ENCODE results near the gene SRC.
A peak's percentile ranks its signal among the peaks of the same experiment; 100 is the strongest.

The SRC gene

DNA sequence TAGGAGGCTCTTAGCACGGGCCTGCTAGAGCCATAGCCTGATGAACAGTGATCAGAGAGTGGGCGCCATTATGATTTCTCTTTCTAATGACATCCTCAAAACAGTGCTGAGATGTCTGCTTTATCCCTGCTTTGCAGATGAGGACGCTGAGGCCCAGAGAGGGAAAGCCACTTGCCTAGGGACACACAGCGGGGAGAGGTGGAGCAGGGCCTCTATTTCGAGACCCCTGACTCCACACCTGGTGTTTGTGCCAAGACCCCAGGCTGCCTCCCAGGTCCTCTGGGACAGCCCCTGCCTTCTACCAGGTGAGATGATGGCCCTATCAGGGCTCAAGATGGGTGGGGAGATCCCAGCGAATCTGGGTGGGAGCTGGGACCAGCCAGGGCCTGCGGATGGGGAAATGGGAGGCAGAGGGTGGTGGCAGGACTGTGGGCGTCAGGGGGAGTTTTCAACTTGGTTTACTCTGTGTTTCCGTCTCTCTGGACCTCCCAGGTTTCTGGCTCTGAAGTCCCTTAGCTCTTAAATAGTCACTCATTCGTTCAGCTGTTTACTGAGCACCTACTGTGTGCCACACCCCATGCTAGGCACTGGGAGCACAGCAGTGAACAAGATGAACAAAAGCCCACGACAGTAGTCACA, 36.7 kb downstream of the SRC start:
- Histone ChIP-seq H3K4me3 (ENCODE audit: low read depth, low read length, poor library complexity, severe bottlenecking) (no peak overlapping the region), H3F3A (ENCODE audit: insufficient read depth, low read length) (no peaks in the 10 kb centered on the region), H3K9ac (ENCODE audit: low read length) (no peak overlapping the region), H3K4me2 (ENCODE audit: low read length) (no peak overlapping the region), H3K36me3 (ENCODE audit: insufficient read depth, low read length) (no peaks in the 10 kb centered on the region), H4K20me1 (ENCODE audit: insufficient read depth, low read length) (no peaks in the 10 kb centered on the region), H3K9me2 (ENCODE audit: low read depth, low read length) (no peaks in the 10 kb centered on the region), H3K9me3 (ENCODE audit: low read length) (no peaks in the 10 kb centered on the region), H2AFZ (ENCODE audit: low read length) (no peak overlapping the region), H3K27me3 (ENCODE audit: insufficient read depth, low read length) (peaks cover 3% of the 10 kb centered on the region; the same call in 1 of the 2 replicates), H3K4me1 (ENCODE audit: insufficient read depth, low read length, severe bottlenecking) (peaks cover 7% of the 10 kb centered on the region), H3K27ac (ENCODE audit: low read depth, low read length, poor library complexity, severe bottlenecking) (no peak overlapping the region), H3K79me2 (ENCODE audit: insufficient read depth, low read length) (no peaks in the 10 kb centered on the region)
- TF ChIP-seq EZH2 (IDR thresholded peaks at IDR 0.05; ENCODE audit: borderline replicate concordance, low read length): no peak
- TF ChIP-seq, protein P1, sequence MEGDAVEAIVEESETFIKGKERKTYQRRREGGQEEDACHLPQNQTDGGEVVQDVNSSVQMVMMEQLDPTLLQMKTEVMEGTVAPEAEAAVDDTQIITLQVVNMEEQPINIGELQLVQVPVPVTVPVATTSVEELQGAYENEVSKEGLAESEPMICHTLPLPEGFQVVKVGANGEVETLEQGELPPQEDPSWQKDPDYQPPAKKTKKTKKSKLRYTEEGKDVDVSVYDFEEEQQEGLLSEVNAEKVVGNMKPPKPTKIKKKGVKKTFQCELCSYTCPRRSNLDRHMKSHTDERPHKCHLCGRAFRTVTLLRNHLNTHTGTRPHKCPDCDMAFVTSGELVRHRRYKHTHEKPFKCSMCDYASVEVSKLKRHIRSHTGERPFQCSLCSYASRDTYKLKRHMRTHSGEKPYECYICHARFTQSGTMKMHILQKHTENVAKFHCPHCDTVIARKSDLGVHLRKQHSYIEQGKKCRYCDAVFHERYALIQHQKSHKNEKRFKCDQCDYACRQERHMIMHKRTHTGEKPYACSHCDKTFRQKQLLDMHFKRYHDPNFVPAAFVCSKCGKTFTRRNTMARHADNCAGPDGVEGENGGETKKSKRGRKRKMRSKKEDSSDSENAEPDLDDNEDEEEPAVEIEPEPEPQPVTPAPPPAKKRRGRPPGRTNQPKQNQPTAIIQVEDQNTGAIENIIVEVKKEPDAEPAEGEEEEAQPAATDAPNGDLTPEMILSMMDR (IDR thresholded peaks at IDR 0.05; ENCODE audit: low read length): no peak

DNA sequence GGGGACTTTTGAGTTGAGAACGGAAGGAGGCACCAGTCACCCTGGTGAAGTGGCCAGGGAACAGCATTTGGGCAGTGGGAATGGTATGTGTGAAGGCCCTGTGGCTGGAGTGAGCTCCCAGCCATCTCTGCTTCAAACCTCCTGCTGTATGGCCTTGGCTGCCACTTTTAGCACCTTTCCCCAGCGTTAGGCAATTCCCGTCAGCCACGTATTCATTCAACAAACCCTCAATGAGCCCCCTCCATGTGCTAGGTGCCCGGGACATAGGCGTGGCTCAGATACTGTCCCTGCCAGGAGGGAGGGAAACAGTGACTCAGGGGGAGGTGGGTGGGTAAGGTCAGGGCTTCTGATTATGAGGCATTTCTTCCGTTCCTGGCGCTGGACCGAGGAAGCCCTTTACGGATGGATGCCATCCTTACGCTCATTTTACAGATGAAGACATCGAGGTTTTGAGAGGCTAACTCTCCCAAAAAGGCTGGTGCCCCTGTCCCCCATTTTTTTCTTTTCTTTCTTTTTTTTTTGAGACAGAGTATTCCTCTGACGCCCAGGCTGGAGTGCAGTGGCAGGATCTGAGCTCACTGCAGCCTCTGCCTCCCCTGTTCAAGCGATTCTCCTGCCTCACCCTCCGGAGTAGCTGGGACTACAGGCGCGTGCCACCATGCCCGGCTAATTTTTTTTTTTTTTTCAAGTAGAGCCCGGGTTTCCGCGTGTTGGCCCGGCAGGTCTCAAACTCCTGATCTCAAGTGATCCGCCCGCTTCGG, 37.5 kb downstream of the SRC start:
- no peaks in the 10 kb centered on the region for H3F3A ChIP-seq (ENCODE audit: insufficient read depth, low read length)
- no peaks in the 10 kb centered on the region for H4K20me1 ChIP-seq (ENCODE audit: insufficient read depth, low read length)
- H3K4me1 ChIP-seq (ENCODE audit: insufficient read depth, low read length, severe bottlenecking): peaks cover 7% of the 10 kb centered on the region
- no peaks in the 10 kb centered on the region for H3K9me3 ChIP-seq (ENCODE audit: low read length)
- peak overlapping the region; percentile 70; the same call in 1 of the 2 replicates for H3K4me2 ChIP-seq (ENCODE audit: low read length)
- H3K27me3 ChIP-seq (ENCODE audit: insufficient read depth, low read length): peaks cover 3% of the 10 kb centered on the region; the same call in 1 of the 2 replicates
- no peak overlapping the region for H3K4me3 ChIP-seq (ENCODE audit: low read depth, low read length, poor library complexity, severe bottlenecking)
- H3K9me2 ChIP-seq (ENCODE audit: low read depth, low read length): no peaks in the 10 kb centered on the region
- H2AFZ ChIP-seq (ENCODE audit: low read length): no peak overlapping the region
- no peaks in the 10 kb centered on the region for H3K36me3 ChIP-seq (ENCODE audit: insufficient read depth, low read length)
- H3K27ac ChIP-seq (ENCODE audit: low read depth, low read length, poor library complexity, severe bottlenecking): no peak overlapping the region
- TF ChIP-seq EZH2 (IDR thresholded peaks at IDR 0.05; ENCODE audit: borderline replicate concordance, low read length): no peak
- TF ChIP-seq, protein P1 (IDR thresholded peaks at IDR 0.05; ENCODE audit: low read length): no peak
- no peak overlapping the region for H3K9ac ChIP-seq (ENCODE audit: low read length)
- H3K79me2 ChIP-seq (ENCODE audit: insufficient read depth, low read length): no peaks in the 10 kb centered on the region

DNA sequence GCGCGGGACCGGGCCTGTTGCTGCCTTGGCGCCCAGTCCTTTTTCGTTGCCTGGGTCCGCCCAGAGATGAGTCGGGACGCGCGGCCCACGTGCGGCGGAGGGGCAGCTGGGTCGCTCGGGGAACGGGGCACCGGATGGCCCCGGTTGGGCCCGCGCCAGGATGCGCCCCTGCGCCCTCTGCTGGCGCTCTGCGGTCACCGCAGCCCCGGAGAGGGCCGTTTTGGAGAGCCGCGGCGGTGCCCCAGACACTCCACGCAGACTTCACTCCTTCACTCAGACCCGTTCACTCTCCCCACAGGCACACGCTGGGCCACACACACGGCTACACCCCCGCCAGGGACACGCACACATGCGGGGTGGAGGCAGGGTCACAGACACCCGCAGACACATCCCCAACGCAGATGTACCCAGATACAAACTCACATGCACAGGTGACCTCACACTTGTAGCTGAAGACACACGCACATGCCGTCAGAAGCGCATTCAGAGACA, 38.8 kb downstream of the SRC start:
- H3K4me1 ChIP-seq (ENCODE audit: insufficient read depth, low read length, severe bottlenecking): peaks cover 7% of the 10 kb centered on the region
- H2AFZ ChIP-seq (ENCODE audit: low read length): no peak overlapping the region
- H3K9ac ChIP-seq (ENCODE audit: low read length): peak overlapping the region; percentile 14; the same call in 1 of the 2 replicates

More for the DNA sequence above, 38.8 kb downstream of the SRC start:
- Histone ChIP-seq H4K20me1 (ENCODE audit: insufficient read depth, low read length) (no peaks in the 10 kb centered on the region), H3K79me2 (ENCODE audit: insufficient read depth, low read length) (no peaks in the 10 kb centered on the region), H3K4me3 (ENCODE audit: low read depth, low read length, poor library complexity, severe bottlenecking) (peak overlapping the region; percentile 51), H3F3A (ENCODE audit: insufficient read depth, low read length) (no peaks in the 10 kb centered on the region), H3K4me2 (ENCODE audit: low read length) (peak overlapping the region; percentile 70), H3K27ac (ENCODE audit: low read depth, low read length, poor library complexity, severe bottlenecking) (no peak overlapping the region), H3K9me3 (ENCODE audit: low read length) (no peaks in the 10 kb centered on the region), H3K36me3 (ENCODE audit: insufficient read depth, low read length) (no peaks in the 10 kb centered on the region), H3K27me3 (ENCODE audit: insufficient read depth, low read length) (peaks cover 3% of the 10 kb centered on the region; the same call in 1 of the 2 replicates), H3K9me2 (ENCODE audit: low read depth, low read length) (no peaks in the 10 kb centered on the region)
- no peak for TF ChIP-seq EZH2 (IDR thresholded peaks at IDR 0.05; ENCODE audit: borderline replicate concordance, low read length)
- TF ChIP-seq, protein P1 (IDR thresholded peaks at IDR 0.05; ENCODE audit: low read length): peak; percentile 68

All from OCI-LY1 (cell line).